HepG2 (cell line): Measurements from ENCODE around the gene DNAJC10. TPM values are rescaled to one million over a fixed set of nuclear protein-coding genes. Genes with fewer than 3 reads are reported as not detected.

Experiments
- EZH2 ChIP-seq: conservative IDR thresholded peaks from 2 replicates; pipeline ENCODE4 v1.6.1; 2012; ENCODE audit warnings: mild to moderate bottlenecking, low read depth, low read length, moderate library complexity
- FIP1L1 ChIP-seq: fragments of 200-400 bp; formaldehyde crosslinking; IDR thresholded peaks from 2 replicates; pipeline ENCODE4 v1.6.1; 2018; ENCODE audit warnings: low read depth, mild to moderate bottlenecking, low read length, moderate library complexity, borderline replicate concordance; ENCODE audit not compliant: insufficient read depth
- FOXM1 ChIP-seq: sonication (generic); formaldehyde crosslinking; IDR thresholded peaks from 2 replicates; pipeline ENCODE4 v1.5.0; 2020; ENCODE audit warnings: missing genetic modification reagents
- FOXP1 ChIP-seq, 2 experiments: fragments of 450-650 bp in 1 of 2; IDR thresholded peaks; 2 replicates each; pipeline ENCODE4 v1.6.1; 2017 to 2018; ENCODE audit warnings: antibody characterized with exemption in 1 of 2
- GZF1 ChIP-seq: sonication (generic); formaldehyde crosslinking; IDR thresholded peaks from 2 replicates; pipeline ENCODE4 v1.5.1; 2020; ENCODE audit warnings: mild to moderate bottlenecking, missing genetic modification reagents
- PCBP2 ChIP-seq: fragments of 200-400 bp; formaldehyde crosslinking; optimal IDR thresholded peaks from 2 replicates; pipeline ENCODE3; 2018; ENCODE audit warnings: low read length, low read depth; ENCODE audit not compliant: poor library complexity, severe bottlenecking
- SALL2 ChIP-seq: sonication (generic); formaldehyde crosslinking; IDR thresholded peaks from 2 replicates; pipeline ENCODE4 v1.8.1; 2023; ENCODE audit warnings: mild to moderate bottlenecking, missing genetic modification reagents, inconsistent platforms
- ZBTB7A ChIP-seq: sonication (generic); formaldehyde crosslinking; IDR thresholded peaks from 2 replicates; pipeline ENCODE4 v1.8.0; 2022; ENCODE audit warnings: mild to moderate bottlenecking, missing genetic modification reagents
- ZNF337 ChIP-seq: sonication (generic); formaldehyde crosslinking; IDR thresholded peaks from 2 replicates; pipeline ENCODE4 v1.5.1; 2020; ENCODE audit warnings: missing genetic modification reagents, low read depth, mild to moderate bottlenecking, borderline replicate concordance
- ZNF572 ChIP-seq: sonication (generic); formaldehyde crosslinking; IDR thresholded peaks from 2 replicates; pipeline ENCODE4 v1.5.1; 2020; ENCODE audit warnings: mild to moderate bottlenecking, missing genetic modification reagents
- ZNF747 ChIP-seq: sonication (generic); formaldehyde crosslinking; IDR thresholded peaks from 2 replicates; pipeline ENCODE4 v1.8.1; 2023; ENCODE audit warnings: missing genetic modification reagents, mild to moderate bottlenecking, borderline replicate concordance
- ZNF768 ChIP-seq: sonication (generic); formaldehyde crosslinking; IDR thresholded peaks from 2 replicates; pipeline ENCODE4 v1.4.0; 2020; ENCODE audit warnings: missing genetic modification reagents
- polyA plus RNA-seq, 8 experiments: library from polyadenylated mRNA; depleted of rRNA in 3 of 8; stranded (reverse) in 7 of 8; unstranded in 1 of 8; fragments of >200 nt; fragmentation: Illumina TruSeq in 4 of 8; extraction: Trizol in 4 of 8; gene quantifications; 2 replicates each; pipeline versions ENCODE4 v1.2.1 to v1.2.3, GENCODE V29; 2011 to 2016; ENCODE audit warnings: low read depth in 4 of 8, missing spikeins in 1 of 8, mixed read lengths in 1 of 8; ENCODE audit not compliant: insufficient read depth in 1 of 8
- total RNA-seq, 5 experiments: library from RNA; depleted of rRNA; stranded (reverse); fragments of >200 nt; fragmentation: Illumina TruSeq; extraction: Trizol; gene quantifications; 2 replicates each; pipeline ENCODE4 v1.2.3, GENCODE V29; 2016; ENCODE audit warnings: low read depth in 1 of 5
- TF ChIP-seq, protein P1 (sequence below), 2 experiments: fragments of 450-650 bp in 1 of 2; sonication (generic) in 1 of 2; formaldehyde crosslinking in 1 of 2; IDR thresholded peaks; 2 replicates each; pipeline versions ENCODE4 v1.6.1 to v1.8.0; 2016 to 2022; ENCODE audit warnings: antibody characterized with exemption in 1 of 2, mild to moderate bottlenecking in 1 of 2, missing genetic modification reagents in 1 of 2
- TF ChIP-seq, protein P2 (sequence below): sonication (generic); formaldehyde crosslinking; IDR thresholded peaks from 2 replicates; pipeline ENCODE4 v1.4.0; 2020; ENCODE audit warnings: missing genetic modification reagents, mild to moderate bottlenecking, borderline replicate concordance
- TF ChIP-seq, protein P3 (sequence below): sonication (generic); formaldehyde crosslinking; IDR thresholded peaks from 2 replicates; pipeline ENCODE4 v1.8.1; 2023; ENCODE audit warnings: missing genetic modification reagents, inconsistent platforms, borderline replicate concordance

The DNAJC10 gene
- total and polyA plus RNA-seq, 2 of the 13 experiments (the other 11 are each of a cell fraction or from before 2014, with no cell fraction given), result 44.1 to 178 TPM

DNA sequence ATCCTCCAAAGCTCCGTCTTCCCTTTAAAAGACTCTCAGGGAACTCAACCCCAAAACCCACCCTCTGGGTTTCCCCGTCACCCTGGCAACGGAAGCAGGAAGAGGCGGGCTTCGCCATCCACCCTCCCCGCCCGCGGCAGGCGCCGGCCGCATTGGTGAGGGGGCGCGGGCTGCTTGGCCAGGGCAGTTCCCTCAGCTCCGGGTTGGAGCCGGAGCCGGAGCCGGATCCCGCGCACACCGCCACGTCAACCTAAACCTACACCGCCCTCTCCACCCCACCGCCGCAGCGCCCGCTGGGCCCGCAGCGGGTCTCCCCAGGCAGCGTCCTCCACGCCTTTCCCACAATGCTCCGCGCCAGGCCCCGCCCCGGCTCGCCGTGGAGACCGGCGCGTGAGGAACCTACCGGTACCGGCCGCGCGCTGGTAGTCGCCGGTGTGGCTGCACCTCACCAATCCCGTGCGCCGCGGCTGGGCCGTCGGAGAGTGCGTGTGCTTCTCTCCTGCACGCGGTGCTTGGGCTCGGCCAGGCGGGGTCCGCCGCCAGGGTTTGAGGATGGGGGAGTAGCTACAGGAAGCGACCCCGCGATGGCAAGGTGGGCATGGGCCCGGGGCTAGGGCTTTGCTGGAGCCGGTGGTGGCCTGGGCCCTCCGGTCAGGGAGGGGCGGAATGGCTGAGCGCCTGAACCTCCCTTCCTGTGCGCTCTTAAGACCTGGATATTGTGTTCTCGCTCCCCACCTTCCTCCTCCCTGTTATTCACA is at the start of gene DNAJC10 (continued):
- peak; percentile 98 for TF ChIP-seq SALL2 (CRISPR knock-in tag)
- TF ChIP-seq, protein P1, sequence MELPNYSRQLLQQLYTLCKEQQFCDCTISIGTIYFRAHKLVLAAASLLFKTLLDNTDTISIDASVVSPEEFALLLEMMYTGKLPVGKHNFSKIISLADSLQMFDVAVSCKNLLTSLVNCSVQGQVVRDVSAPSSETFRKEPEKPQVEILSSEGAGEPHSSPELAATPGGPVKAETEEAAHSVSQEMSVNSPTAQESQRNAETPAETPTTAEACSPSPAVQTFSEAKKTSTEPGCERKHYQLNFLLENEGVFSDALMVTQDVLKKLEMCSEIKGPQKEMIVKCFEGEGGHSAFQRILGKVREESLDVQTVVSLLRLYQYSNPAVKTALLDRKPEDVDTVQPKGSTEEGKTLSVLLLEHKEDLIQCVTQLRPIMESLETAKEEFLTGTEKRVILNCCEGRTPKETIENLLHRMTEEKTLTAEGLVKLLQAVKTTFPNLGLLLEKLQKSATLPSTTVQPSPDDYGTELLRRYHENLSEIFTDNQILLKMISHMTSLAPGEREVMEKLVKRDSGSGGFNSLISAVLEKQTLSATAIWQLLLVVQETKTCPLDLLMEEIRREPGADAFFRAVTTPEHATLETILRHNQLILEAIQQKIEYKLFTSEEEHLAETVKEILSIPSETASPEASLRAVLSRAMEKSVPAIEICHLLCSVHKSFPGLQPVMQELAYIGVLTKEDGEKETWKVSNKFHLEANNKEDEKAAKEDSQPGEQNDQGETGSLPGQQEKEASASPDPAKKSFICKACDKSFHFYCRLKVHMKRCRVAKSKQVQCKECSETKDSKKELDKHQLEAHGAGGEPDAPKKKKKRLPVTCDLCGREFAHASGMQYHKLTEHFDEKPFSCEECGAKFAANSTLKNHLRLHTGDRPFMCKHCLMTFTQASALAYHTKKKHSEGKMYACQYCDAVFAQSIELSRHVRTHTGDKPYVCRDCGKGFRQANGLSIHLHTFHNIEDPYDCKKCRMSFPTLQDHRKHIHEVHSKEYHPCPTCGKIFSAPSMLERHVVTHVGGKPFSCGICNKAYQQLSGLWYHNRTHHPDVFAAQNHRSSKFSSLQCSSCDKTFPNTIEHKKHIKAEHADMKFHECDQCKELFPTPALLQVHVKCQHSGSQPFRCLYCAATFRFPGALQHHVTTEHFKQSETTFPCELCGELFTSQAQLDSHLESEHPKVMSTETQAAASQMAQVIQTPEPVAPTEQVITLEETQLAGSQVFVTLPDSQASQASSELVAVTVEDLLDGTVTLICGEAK (IDR thresholded peaks at IDR 0.05), result no peak
- TF ChIP-seq, protein P1 (CRISPR knock-in tag; IDR thresholded peaks at IDR 0.05), result peak; percentile 91
- TF ChIP-seq GZF1 (CRISPR knock-in tag), result peak; percentile 78; the same call in 1 of the 2 replicates
- TF ChIP-seq ZNF747 (CRISPR knock-in tag), result peak; percentile 68; the same call in 1 of the 2 replicates
- TF ChIP-seq ZBTB7A (CRISPR knock-in tag), result peak; percentile 85
- TF ChIP-seq ZNF572 (CRISPR knock-in tag), result peak; percentile 98
- TF ChIP-seq, protein P2, sequence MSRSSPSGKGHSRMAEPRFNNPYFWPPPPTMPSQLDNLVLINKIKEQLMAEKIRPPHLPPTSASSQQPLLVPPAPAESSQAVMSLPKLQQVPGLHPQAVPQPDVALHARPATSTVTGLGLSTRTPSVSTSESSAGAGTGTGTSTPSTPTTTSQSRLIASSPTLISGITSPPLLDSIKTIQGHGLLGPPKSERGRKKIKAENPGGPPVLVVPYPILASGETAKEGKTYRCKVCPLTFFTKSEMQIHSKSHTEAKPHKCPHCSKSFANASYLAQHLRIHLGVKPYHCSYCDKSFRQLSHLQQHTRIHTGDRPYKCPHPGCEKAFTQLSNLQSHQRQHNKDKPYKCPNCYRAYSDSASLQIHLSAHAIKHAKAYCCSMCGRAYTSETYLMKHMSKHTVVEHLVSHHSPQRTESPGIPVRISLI (CRISPR knock-in tag), result peak; percentile 49
- 0 out of 2 replicates have a peak, but pooled peaks have one; percentile 54 for TF ChIP-seq FOXM1 (CRISPR knock-in tag)
- TF ChIP-seq PCBP2, result no peak
- TF ChIP-seq FIP1L1, result no peak
- TF ChIP-seq ZNF337, result no peak
- TF ChIP-seq EZH2, result no peak
- TF ChIP-seq ZNF768 (CRISPR knock-in tag), result peak; percentile 86
- TF ChIP-seq, protein P3, sequence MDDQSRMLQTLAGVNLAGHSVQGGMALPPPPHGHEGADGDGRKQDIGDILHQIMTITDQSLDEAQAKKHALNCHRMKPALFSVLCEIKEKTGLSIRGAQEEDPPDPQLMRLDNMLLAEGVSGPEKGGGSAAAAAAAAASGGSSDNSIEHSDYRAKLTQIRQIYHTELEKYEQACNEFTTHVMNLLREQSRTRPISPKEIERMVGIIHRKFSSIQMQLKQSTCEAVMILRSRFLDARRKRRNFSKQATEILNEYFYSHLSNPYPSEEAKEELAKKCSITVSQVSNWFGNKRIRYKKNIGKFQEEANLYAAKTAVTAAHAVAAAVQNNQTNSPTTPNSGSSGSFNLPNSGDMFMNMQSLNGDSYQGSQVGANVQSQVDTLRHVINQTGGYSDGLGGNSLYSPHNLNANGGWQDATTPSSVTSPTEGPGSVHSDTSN (CRISPR knock-in tag), result peak; percentile 95
- TF ChIP-seq FOXP1 (IDR thresholded peaks at IDR 0.05), result no peak
- TF ChIP-seq FOXP1 (CRISPR knock-in tag; IDR thresholded peaks at IDR 0.05), result peak; percentile 30; the same call in 1 of the 2 replicates
